ENCODE data around the gene CENPF.
A peak's percentile ranks its signal among the peaks of the same experiment; 100 is the strongest.

CENPF gene

DNA sequence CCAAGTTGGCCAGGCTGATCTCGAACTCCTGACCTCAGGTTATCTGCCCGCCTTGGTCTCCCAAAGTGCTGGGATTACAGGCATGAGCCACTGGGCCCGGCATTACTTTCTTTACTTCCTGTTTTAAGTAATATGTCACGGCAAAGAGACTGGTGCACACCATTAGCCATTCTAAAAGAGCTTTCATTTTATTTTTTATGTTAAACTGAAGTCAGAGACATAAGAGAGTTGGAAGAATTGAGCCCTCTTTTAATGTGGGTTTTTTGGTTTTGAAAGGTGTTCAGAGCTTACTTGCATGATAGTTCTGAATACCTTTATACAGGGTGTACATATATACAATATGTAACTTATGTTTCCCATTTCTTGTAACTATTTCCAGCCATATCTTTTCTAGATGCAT lies 14.3 kb downstream of the CENPF start:
- no peak for DNase-seq (ENCODE audit: low spot score)

GRCh38 chr1:214617843-214618242 lies 14.8 kb downstream of the CENPF start:
- no peak for DNase-seq (ENCODE audit: low spot score)

GRCh38 chr1:214621236-214621635 lies 18.2 kb downstream of the CENPF start:
- no peak for DNase-seq (ENCODE audit: low spot score)

DNA sequence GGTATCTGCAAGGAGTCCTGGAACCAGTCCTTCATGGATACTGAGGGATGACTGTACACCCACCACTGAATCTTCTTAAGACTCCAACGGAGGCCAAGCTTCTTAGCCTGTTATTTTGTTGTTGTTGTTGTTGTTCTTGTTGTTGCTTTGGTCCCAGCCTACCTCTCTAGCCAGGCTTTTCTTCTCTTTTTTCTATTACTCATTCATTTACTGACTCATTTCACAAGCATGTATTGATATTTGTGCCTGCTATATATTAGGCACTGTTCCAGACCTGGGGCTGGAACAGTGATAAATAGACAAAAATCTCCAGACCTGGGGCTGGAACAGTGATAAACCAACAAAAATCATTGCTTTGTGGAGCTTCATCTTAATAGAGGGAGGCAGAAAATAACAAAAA lies 20.4 kb downstream of the CENPF start:
- DNase-seq (ENCODE audit: low spot score): peak; percentile 46

DNA sequence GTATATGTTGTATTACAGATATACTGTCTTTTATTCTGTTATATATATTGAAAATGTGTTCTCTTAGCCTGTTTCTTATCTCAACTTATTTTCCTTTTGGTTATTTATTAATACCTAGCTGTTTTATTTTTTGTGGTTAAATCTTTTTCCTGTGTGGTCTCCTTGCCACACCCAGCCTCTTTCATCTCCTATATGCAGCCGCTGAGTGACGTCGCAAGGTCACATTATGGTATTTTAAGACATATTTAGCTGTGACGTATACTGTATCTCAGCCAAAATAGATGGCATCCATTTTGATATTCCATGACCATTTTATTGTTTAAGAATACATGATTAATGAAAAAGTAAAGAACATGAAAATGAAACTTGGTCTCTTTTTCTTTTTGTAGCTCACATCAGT lies 29.1 kb downstream of the CENPF start:
- DNase-seq (ENCODE audit: low spot score): no peak

DNA sequence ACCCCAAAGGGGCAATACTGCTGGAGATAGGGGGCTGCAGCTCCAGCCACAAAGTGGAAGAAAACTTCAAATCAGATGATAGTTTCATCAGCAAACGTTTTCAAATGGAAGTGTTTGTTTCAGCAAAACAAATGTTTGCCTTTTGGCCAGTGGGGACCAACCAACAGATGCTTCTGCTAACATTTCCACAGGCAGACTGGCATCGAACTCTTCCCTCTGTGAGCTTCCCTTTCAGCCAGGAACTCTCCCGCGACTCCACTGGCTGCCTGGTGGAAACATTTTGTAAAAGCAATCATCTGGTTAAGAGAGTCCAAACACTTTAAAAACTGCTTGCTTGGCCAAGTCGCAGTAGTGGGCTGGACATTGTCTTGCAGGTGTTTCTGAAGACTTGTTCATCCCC lies 30.7 kb downstream of the CENPF start:
- no peak for DNase-seq (ENCODE audit: low spot score)

DNA sequence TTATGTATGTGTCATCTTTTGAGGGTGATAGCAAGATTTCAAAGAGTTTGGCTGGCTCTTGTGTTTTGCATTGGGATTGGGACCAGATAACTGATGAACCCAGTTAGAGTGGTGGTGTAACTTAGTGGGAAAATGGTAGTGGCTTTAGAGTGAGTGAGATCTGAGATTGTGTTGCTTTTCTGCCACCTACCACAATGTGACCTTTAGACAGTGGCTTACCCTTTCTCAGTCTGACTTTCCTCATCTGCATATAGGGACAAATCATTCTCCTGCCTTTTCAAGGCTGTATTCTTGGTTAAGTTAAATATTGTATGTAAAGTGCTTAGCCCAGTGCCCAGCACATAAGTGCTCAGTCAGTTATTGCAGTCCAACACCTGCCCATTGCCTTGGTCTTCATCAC lies 31.3 kb downstream of the CENPF start:
- no peak for DNase-seq (ENCODE audit: low spot score)

DNA sequence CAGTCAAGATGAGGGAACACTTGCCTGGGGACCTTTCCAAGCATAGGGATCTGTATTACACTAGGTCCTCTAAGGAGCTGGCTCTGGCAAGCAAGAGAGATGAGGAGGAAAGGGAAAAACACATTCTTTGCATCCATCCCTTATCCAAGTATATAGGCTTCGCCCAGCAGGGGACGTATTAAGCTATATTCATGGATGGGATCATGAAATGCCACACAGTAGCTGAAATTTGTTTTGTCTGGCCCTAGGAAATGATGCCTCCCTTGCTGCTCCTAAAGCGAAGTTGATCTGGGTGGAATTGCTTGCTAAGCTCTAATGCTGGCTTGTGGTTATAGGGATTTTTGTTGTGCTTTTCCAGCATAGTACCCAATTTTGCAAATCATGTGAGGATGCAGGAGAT lies 32.1 kb downstream of the CENPF start:
- DNase-seq (ENCODE audit: low spot score): no peak

DNA sequence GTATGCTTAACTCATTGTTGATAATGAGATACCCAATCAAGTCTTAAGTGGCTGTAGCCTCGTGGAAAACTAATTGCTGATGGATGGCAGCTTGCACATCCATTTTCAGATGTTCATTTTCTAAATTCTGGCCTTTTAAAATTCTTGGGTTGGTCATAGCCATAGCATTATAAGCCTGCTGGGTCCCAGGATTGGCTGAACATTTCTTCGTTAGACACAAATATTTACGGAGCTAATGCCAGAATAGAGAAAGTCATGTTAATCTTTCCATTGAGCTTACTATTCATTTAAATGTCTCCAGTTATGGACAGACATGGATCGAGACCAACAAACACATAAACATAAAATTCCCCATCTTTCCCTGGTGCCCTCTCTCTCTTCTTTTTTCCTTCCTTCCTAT lies 32.5 kb downstream of the CENPF start:
- no peak for DNase-seq (ENCODE audit: low spot score)

GRCh38 chr1:214636436-214636835 lies 33.4 kb downstream of the CENPF start:
- no peak for DNase-seq (ENCODE audit: low spot score)

DNA sequence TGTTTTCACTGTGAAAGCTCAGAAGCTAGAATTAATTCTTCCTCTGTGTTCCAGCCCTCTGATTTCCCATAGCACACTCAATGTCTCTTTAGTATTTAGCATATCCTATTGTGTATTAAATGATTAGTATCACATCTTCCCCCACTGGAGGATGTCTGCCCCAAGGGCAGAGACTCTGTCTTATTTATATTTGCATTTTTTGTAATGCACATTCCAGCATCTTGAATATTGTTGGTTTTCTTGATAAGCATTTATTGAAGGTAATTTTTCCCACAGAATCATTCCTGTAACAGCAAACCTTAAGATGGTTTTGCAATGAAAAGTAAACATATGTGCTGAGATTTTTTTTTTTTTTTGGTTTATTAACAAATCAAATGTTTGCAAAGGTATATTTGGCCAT lies 34.1 kb downstream of the CENPF start:
- DNase-seq (ENCODE audit: low spot score): no peak

DNA sequence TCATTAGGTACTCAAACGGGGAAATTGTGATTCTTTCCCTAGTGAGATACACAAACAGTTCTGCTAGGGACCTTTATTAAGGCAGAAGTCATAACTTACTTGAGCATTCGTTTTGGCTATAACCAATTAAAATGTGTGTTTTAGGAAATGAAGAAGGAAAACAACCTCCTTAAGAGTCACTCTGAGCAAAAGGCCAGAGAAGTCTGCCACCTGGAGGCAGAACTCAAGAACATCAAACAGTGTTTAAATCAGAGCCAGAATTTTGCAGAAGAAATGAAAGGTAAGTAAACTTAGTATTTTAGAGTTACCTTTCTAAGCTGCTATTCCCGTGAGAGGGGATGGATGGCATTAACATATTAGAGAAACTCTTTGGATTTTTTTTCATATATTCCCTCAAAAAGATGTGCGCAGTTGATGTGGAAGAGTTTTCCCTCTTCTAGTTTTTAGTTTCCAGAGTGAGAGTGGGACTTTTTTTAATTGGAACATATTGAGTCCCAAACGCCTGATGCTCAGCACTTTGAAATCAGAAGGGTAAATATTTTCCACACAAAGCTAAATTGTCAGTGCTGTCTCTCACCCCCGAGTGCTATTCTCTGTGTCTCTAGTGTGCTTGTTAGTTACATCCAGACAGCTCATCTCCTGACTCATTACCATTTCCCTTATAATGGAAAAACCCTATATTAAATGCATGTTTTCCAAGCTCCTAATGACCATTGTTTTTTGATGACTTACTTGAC lies 34.9 kb downstream of the CENPF start:
- DNase-seq (ENCODE audit: low spot score): peak; percentile 71

- no peak for DNase-seq (ENCODE audit: low spot score)
Observed at GRCh38 chr1:214638459-214638807, 35.4 kb downstream of the CENPF start.

DNA sequence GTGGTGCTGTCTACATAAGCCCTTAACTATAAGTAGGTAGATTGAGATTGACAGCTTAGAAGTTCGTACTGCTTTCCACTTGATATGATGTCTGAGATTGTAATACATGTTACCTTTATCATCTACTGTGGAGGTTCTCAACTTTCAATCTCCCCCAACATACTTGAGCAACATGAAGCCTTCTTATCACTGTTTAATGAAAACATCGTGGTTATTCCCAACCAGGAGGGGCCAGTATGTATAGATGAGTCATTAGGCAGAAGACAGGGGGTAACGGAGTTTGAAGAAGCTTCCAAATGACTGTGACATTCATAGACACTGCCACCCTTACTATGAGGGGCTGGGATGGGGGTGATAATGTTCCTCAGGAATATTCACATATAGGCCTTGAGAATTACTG lies 36.0 kb downstream of the CENPF start:
- no peak for DNase-seq (ENCODE audit: low spot score)

DNA sequence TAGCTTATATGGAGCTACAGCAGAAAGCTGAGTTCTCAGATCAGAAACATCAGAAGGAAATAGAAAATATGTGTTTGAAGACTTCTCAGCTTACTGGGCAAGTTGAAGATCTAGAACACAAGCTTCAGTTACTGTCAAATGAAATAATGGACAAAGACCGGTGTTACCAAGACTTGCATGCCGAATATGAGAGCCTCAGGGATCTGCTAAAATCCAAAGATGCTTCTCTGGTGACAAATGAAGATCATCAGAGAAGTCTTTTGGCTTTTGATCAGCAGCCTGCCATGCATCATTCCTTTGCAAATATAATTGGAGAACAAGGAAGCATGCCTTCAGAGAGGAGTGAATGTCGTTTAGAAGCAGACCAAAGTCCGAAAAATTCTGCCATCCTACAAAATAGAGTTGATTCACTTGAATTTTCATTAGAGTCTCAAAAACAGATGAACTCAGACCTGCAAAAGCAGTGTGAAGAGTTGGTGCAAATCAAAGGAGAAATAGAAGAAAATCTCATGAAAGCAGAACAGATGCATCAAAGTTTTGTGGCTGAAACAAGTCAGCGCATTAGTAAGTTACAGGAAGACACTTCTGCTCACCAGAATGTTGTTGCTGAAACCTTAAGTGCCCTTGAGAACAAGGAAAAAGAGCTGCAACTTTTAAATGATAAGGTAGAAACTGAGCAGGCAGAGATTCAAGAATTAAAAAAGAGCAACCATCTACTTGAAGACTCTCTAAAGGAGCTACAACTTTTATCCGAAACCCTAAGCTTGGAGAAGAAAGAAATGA lies 37.6 kb downstream of the CENPF start:
- no peak for DNase-seq (ENCODE audit: low spot score)

DNA sequence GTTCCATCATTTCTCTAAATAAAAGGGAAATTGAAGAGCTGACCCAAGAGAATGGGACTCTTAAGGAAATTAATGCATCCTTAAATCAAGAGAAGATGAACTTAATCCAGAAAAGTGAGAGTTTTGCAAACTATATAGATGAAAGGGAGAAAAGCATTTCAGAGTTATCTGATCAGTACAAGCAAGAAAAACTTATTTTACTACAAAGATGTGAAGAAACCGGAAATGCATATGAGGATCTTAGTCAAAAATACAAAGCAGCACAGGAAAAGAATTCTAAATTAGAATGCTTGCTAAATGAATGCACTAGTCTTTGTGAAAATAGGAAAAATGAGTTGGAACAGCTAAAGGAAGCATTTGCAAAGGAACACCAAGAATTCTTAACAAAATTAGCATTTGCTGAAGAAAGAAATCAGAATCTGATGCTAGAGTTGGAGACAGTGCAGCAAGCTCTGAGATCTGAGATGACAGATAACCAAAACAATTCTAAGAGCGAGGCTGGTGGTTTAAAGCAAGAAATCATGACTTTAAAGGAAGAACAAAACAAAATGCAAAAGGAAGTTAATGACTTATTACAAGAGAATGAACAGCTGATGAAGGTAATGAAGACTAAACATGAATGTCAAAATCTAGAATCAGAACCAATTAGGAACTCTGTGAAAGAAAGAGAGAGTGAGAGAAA lies 38.4 kb downstream of the CENPF start:
- no peak for DNase-seq (ENCODE audit: low spot score)

GRCh38 chr1:214643030-214643429 lies 40.0 kb downstream of the CENPF start:
- no peak for DNase-seq (ENCODE audit: low spot score)

- DNase-seq (ENCODE audit: low spot score): no peak
Observed at GRCh38 chr1:214645712-214646111, 42.7 kb downstream of the CENPF start.

DNA sequence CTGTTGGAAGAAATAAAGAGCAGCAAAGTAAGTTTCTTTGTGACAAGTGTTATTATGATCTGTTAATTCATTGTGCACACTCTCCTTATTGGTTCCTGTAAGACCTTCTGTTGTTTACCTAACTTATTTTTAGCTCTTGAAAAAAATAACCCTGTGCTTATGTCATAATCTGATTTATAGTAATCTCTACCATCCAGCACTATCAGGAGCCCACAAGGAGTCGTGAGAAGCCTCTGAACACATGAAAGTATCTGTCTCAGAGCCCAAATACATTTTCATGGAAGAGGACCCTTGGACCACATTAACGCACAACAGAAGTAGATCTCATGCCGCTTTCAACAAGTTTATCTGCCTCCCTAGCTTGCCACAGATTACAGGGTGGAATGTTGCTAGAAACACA lies 45.8 kb downstream of the CENPF start:
- no peak for DNase-seq (ENCODE audit: low spot score)

DNA sequence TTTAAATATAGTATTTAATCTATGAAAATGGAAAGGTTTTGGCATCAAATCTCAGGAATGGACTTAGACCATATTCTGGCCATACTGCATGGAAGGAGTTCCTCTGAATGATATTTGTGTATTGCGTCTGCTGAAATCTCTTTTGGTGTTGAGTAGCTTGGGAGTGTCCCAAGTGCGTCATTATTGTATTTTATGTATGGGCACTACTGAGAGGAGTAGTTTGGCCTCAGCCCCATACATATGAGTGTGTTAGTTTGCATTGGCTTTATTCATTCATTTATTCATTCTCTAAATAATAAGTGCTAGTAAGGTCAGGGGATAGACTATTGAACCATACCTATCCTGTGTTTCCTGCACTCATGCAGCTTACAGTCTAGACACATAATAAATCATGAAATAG lies 46.6 kb downstream of the CENPF start:
- no peak for DNase-seq (ENCODE audit: low spot score)

DNA sequence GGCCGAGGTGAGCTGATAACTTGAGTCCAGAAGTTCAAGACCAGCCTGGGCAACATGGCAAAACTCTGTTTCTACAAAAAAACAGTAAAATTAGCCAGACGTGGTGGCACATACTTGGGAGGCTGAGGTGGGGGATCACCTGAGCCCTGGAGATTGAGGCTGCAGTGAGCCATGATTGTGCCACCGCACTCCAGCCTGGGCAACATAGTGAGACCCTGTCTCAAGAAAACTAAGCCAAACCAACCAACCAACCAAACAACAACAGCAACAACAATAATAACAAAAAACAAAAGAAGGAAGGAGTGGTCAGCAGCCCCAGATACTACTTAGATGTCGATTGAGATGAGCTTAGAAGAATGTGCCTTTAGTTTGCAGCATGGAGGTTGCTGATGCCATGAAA lies 47.7 kb downstream of the CENPF start:
- no peak for DNase-seq (ENCODE audit: low spot score)

GRCh38 chr1:214657299-214657698 lies 54.3 kb downstream of the CENPF start:
- no peak for DNase-seq (ENCODE audit: low spot score)

GRCh38 chr1:214658175-214658574 lies 55.2 kb downstream of the CENPF start:
- DNase-seq (ENCODE audit: low spot score): no peak

All from RKO (cell line).